Kidney epithelial cell (primary cell): ENCODE data around the gene CCDC63. TPM values are rescaled to one million over a fixed set of nuclear protein-coding genes. Genes with fewer than 3 reads are reported as not detected.

ENCODE experiments used
- DNase-seq: peaks from one replicate; pipeline ENCODE4 v3.0.0-alpha.2; 2010; ENCODE audit warnings: low read depth
- H3K27me3 ChIP-seq: 2 replicates; pipeline ENCODE4 v1.6.0; 2011; ENCODE audit warnings: low read length; ENCODE audit not compliant: control insufficient read depth, insufficient read depth
- H3K36me3 ChIP-seq: 2 replicates; pipeline ENCODE4 v1.5.1; 2011; ENCODE audit warnings: low read length; ENCODE audit not compliant: control insufficient read depth, insufficient read depth
- H3K4me3 ChIP-seq: 2 replicates; pipeline ENCODE4 v1.5.1; 2011; ENCODE audit warnings: low read depth, mild to moderate bottlenecking, control low read depth, low read length
- CTCF ChIP-seq: IDR thresholded peaks from 2 replicates; pipeline ENCODE4 v1.5.1; 2011; ENCODE audit warnings: mild to moderate bottlenecking, moderate library complexity, low read length, control low read depth, inconsistent platforms; ENCODE audit not compliant: insufficient read depth, poor library complexity, severe bottlenecking
- total RNA-seq: library from RNA; depleted of rRNA; stranded (reverse); fragments of >200 nt; gene quantifications from 2 replicates; pipeline ENCODE4 v1.2.3, GENCODE V29; 2015

CCDC63 gene
- total RNA-seq, 1 donor from 2014 or later, result not detected

- Histone ChIP-seq H3K4me3 (no peak overlapping the region), H3K36me3 (no peaks in the 10 kb centered on the region), H3K27me3 (peaks cover 11% of the 10 kb centered on the region)
- no peak for DNase-seq
- TF ChIP-seq CTCF, result no peak
These were observed 28.3 kb upstream of the CCDC63 start for GRCh38 chr12:110818511-110818910.

- no peak for TF ChIP-seq CTCF
- Histone ChIP-seq H3K27me3 (peaks cover 6% of the 10 kb centered on the region), H3K36me3 (no peaks in the 10 kb centered on the region), H3K4me3 (no peak overlapping the region)
- no peak for DNase-seq
These were observed 27.6 kb upstream of the CCDC63 start for GRCh38 chr12:110819150-110819549.

- H3K36me3 ChIP-seq, result no peaks in the 10 kb centered on the region
- no peak overlapping the region for H3K4me3 ChIP-seq
- peaks cover 3% of the 10 kb centered on the region for H3K27me3 ChIP-seq
- no peak for TF ChIP-seq CTCF
- no peak for DNase-seq
These were observed 27.1 kb upstream of the CCDC63 start for GRCh38 chr12:110819646-110820045.

- DNase-seq, result no peak
- Histone ChIP-seq H3K36me3 (no peaks in the 10 kb centered on the region), H3K4me3 (no peak overlapping the region), H3K27me3 (peaks cover 7% of the 10 kb centered on the region)
- no peak for TF ChIP-seq CTCF
These were observed 24.9 kb upstream of the CCDC63 start for GRCh38 chr12:110821917-110822316.

- H3K4me3 ChIP-seq, result no peak overlapping the region
- no peak for TF ChIP-seq CTCF
- H3K27me3 ChIP-seq, result peaks cover 7% of the 10 kb centered on the region
- no peak for DNase-seq
- H3K36me3 ChIP-seq, result no peaks in the 10 kb centered on the region
These were observed 23.9 kb upstream of the CCDC63 start for GRCh38 chr12:110822821-110823415.

GRCh38 chr12:110824342-110824741 is 22.4 kb upstream of the CCDC63 start:
- Histone ChIP-seq H3K4me3 (no peak overlapping the region), H3K36me3 (no peaks in the 10 kb centered on the region), H3K27me3 (peaks cover 7% of the 10 kb centered on the region)
- no peak for TF ChIP-seq CTCF
- DNase-seq, result no peak
